HG03520 (cell line): Measurements from ENCODE around the gene GNG8.

Experiments used
- ATAC-seq: cut with Tn5 transposase; IDR thresholded peaks from one replicate; pipeline ENCODE4 v1.9.1; 2021; ENCODE audit warnings: mild to moderate bottlenecking, moderate library complexity; ENCODE audit not compliant: unreplicated experiment

Gene GNG8

DNA sequence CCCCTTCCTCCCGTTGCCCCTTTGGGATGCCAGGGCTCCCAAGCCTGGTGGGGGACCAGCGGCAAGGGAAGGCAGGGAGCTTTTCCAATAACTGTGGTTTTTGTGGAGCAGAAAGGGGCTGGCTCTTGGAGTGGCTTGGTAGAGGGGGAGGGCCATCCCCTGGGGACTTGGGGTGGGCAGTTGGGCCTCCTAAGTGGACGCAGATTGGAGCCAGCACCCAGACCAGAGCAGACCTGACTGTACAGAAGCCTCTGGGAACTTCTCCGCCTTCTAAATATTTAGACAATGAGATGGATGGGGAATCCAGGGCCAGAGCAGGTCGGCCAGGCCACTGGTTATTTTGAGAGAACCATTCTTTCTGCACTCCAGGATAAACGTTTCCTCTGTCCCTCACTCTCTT lies 15.3 kb downstream of the GNG8 start:
- ATAC-seq: no peak

DNA sequence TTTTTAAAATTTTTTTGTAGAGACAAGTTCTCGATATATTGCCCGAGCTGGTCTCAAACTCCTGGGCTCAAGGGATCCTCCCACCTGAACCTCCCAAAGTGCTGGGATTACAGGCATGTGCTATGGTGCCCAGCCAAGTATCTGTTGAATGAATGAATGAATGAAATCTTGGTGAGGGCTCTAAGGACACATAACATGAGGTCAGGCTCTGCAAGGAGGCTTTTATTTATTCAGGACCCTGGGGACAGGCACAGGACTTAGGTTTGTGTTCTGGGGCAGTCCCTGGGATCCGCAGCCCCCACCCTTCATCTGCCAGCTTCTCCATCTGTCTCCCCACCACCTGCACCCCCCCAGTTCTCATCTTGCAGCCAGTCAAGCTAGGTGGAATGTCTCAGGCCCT lies 15.7 kb downstream of the GNG8 start:
- no peak for ATAC-seq

DNA sequence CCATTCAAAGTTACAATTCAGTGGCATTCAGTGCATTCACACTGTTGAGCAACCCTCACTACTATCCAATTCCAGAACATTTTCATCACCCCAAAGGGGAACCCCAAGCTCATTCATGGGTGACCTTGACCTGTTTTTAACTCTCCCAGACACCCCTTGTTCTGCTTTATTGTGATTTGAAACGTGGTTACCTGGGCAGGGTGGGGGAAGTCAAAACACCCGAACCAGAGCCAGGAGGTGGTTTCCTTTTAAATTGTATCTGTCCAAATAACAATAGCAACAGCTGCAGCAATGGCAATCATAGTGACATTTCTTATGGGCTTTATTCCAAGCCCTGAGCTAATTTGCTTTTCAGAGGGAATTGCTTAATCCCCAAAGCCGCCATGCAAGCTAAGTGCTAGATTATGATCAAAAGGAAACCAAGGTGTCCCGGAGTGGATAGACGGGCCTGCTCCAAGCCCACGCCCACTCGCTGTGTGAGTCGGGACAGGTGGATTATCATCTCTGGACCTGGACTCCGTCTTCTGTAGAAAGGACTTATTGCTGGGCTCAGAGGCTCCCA lies 17.3 kb downstream of the GNG8 start:
- no peak for ATAC-seq

DNA sequence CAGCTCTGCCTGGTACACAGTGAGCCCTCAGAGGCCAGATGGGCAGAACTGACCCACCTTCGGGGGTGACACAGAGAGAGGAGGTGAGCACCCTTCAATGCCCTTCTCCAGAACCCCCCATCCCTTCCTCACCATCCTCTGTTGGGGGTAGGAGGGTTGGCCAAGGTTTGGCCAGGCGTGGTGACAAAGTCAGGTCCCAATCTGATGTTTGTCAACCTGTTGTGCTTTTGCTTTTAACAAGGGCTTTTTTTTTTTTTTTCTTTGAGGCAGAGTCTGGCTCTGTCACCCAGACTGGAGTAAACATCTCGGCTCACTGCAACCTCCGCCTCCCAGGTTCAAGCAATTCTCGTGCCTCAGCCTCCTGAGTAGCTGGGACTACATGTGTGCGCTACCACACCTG lies 18.4 kb downstream of the GNG8 start:
- ATAC-seq: no peak

DNA sequence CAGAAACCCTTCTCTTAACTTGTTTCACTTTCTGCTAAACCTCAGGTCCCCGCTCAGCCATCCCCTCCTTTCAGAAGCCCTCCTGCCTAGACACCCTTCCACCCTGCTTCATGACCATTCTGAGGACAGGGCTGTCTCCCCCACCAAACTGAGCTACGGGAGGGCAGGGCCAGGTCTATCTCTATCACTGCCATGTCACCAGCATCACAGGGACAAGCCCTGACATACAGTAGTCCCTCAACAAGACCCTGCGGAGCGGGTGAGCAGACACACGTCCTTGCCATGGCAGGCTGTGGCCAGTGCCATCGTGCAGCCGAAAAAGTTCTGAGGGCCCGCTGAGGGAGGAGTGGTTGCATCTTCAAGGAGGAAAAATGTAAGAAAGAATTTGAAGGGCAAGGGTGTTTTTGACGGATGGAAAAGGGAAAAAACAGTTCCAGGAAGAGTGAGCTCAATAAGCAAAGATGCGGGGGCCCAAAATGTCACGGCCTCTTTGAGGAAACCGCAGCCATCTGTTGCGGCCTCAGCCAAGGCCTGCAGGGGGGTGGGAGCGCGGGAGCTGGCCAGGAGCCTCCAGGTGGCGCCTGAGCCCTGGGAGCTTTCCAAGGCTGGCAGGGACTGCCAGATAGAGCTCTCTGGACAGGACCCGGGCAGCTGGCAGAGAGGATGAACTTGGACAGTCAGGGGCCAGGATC lies 19.2 kb downstream of the GNG8 start:
- ATAC-seq: no peak

DNA sequence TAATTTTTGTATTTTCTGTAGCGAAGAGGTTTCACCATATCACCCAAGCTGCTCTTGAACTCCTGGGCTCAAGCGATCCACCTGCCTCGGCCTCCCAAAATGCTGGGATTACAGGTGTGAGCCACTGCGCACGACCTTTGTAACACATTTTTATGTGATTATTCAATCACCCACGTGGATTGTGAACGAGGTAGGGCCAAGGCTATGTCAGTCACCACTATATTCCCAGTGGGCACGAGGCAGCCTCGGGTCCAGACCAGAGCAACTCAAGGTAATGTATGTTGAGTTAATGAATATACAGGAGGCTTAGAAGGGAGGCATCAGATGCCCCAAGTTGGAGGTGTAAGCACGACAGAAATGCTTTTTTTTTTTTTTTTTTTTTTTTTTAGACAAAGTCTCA lies 20.0 kb downstream of the GNG8 start:
- ATAC-seq: no peak

DNA sequence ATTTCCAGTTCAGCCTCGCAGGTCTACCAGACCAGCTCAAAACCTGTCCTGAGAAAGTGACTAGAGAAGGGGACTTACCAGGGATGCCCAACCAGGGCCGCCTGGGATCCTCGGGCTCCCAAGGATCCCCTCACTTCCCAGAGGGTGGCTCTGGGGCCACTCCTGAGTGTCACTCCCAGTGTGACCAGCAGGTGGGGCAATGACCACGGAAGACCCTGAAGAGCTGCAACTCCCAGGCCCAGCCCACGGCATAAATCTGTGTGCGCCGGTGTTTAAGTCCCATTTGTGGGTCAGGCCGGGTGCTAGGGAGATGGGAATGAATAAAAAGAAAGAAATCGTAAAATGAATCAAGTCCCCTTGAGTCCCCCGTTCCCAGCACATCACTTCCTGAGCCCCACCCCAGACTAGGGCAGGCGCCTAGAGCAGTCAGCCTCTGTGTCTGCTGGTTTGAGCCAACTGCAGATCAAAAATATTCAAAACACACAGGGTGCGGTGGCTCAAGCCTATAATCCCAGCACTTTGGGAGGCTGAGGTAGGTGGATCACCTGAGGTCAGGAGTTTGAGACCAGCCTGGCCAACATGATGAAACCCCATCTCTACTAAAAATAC lies 21.8 kb downstream of the GNG8 start:
- no peak for ATAC-seq

DNA sequence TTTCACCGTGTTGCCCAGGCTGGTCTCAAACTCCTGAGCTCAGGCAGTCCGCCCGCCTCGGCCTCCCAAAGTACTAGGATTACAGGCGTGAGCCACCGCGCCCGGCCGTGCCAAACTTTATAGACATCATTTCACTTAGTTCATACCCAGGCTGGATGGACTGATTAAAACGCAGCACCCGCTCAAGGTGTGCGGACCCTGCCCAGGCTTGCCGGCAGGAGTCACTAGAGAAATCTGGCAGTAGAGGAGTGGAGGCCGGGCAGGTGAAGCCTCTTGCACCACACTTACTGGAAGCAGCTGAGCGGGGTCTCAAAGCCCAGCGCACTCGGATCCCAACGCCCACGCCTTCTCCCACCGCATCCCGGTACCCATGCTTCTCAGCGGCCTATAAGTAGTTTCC lies 22.5 kb downstream of the GNG8 start:
- ATAC-seq: no peak

DNA sequence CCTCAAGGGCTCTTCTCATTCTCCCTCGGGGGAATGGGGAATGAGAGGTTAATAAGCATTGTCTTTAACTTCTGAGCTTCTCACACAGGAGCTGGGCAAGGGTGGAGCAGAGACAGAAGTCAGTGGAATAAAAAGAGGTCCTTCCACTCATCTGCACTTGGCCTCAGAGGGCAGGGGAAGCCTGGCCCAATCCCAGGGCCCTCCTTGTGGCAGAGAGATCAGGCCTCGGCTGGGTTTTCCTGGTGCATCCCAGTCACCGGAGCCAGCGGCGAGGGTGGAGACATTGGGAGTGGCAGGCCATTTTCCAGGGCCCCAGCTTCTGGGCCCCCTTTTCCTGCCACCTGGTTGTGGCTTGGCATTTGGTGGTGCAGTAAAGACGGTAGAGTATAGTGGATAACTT lies 24.2 kb downstream of the GNG8 start:
- no peak for ATAC-seq

DNA sequence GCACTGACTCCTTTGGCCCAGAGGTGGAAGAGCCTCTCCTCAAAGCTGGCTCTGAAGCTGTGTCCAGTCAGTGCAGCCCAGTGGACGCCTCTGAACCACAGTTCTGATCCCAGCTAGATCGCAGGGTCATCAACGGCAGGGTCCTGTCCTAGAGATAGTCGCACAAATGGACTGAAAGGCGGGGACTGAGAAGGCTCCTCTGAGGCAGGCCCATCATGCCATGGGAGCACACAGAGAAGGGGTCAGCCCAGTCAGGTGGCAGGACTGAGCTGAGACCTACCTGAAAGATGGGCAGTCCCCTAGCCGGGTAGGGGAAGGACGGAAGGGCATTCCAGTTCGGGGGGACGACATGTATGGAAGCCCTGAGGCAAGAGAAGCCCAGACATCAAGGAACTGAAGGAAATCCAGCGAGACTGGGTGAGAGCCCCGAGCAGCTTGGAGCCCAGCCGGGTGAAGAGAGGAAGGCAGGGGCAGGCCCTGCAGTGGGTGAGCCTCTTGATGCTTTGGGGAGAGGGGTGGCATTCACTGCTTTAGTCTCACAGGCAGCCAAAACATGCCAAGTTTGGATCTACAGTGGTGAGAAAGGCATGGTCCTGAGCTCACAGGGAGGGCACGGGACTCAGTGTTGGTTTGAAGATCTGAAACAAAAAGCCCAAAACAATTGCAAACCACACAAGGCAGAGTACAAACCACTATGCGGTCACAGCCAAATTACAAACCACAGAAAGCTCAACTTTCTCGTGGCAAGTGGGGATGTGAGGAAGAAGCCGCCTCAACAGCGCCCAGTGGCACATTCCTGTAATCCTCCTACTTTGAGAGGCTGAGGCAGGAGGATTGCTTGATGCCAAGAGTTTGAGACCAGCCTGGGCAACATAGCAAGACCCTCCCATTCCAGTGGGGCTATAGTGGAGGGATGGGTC lies 24.9 kb downstream of the GNG8 start:
- no peak for ATAC-seq

DNA sequence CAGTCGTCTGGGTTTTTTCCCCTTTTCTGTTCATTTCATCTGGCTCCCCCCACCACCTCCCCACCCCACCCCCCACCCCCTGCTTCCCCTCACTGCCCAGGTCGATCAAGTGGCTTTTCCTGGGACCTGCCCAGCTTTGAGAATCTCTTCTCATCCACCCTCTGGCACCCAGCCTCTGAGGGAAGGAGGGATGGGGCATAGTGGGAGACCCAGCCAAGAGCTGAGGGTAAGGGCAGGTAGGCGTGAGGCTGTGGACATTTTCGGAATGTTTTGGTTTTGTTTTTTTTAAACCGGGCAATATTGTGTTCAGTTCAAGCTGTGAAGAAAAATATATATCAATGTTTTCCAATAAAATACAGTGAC lies 25.6 kb downstream of the GNG8 start:
- no peak for ATAC-seq

DNA sequence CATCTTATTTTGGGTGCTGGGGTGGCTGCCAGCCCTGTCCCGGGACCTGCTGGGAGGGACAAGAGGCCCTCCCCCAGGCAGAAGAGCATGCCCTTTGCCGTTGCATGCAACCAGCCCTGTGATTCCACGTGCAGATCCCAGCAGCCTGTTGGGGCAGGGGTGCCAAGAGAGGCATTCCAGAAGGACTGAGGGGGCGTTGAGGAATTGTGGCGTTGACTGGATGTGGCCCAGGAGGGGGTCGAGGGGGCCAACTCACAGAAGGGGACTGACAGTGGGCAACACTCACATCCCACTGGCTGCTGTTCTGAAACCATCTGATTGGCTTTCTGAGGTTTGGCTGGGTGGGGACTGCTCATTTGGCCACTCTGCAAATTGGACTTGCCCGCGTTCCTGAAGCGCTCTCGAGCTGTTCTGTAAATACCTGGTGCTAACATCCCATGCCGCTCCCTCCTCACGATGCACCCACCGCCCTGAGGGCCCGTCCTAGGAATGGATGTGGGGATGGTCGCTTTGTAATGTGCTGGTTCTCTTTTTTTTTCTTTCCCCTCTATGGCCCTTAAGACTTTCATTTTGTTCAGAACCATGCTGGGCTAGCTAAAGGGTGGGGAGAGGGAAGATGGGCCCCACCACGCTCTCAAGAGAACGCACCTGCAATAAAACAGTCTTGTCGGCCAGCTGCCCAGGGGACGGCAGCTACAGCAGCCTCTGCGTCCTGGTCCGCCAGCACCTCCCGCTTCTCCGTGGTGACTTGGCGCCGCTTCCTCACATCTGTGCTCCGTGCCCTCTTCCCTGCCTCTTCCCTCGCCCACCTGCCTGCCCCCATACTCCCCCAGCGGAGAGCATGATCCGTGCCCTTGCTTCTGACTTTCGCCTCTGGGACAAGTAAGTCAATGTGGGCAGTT lies 26.2 kb downstream of the GNG8 start:
- ATAC-seq: no peak

DNA sequence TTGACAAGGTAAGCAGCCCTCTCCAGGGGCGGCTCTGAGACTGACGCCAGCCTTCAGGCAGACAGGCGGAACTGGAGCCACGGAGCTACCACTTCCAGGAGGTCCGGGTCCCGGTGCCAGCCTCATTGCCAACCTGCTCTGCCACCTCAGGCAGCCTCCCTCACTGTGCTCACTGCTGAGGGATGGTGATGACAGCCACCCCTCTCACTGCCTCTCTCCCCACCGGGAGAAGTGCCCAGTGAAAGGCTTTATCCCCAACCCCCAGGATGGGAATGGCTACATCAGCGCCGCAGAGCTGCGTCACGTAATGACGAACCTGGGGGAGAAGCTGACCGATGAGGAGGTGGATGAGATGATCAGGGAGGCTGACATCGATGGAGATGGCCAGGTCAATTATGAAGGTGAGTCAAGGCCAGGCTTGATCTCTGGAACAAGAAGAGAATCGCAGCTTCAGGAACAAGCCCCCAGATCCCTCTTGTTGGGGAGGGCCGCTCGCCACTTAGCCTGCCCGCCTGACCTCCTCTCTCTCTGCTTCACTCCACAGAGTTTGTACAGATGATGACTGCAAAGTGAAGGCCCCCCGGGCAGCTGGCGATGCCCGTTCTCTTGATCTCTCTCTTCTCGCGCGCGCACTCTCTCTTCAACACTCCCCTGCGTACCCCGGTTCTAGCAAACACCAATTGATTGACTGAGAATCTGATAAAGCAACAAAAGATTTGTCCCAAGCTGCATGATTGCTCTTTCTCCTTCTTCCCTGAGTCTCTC lies 27.2 kb downstream of the GNG8 start:
- no peak for ATAC-seq

DNA sequence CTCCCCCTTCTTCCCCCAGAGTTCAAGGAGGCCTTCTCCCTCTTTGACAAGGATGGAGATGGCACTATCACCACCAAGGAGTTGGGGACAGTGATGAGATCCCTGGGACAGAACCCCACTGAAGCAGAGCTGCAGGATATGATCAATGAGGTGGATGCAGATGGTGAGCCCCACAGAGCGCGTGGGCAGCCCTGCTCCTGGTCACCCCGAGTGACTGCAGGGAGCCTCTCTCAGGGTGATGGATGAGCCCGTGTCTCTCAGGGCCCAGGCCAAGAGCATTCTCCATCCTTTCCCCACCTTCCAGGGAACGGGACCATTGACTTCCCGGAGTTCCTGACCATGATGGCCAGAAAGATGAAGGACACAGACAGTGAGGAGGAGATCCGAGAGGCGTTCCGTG lies 27.8 kb downstream of the GNG8 start:
- no peak for ATAC-seq

DNA sequence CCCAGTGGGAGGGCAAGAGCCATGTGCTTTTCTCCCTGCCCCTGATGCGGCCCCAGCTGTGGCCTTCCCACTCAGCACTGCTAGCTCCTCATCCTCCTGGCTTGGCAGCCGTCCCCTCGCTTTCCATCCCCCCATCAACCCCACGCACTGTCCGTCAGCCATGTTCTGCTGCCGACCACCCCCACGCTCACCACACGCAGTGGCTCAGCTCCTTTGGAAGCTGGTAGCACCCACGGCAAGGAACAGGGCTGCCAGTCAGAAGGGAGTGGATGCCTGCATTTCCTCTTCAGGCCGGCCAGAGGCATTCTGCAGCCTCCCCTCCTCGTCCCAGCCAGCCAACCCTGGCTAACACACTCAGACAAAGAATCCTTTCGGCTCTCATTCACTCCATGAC lies 28.6 kb downstream of the GNG8 start:
- ATAC-seq: no peak

DNA sequence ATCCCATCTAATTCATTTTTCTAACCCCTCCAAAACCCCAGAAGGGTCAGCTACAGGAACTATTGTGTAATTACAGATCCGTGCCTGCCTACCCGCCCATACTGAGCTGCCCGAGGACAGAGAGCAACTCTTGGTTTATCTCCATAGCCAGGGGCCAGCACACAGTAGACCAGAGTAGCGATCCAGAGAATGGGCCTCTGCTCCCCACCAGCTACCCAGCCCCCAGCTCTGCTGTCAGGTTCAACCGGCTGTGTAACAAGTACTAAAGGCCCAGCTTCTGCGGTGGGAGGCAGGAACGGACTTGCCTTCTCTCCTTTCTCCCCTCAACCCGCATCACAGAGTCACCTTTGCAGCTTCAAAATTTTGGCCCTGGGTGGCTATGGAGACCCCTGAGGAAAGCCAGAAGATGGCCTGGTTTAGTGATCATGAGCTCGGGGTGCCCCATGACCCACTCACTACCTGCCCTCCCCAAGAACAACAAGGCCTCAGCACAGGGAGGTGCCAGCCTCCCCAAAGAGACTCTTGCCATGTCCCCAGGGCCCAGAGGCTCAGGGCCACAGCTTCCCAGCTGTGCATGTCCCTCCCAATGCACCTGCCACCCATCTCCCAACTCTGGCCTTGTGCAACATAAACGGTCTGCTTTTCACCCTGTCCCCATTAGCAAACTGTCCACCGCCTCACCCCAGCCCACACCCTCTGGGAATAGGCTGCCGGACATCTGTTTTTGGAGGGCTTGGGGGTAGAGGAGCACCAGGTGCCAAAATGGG lies 29.1 kb downstream of the GNG8 start:
- ATAC-seq: no peak

DNA sequence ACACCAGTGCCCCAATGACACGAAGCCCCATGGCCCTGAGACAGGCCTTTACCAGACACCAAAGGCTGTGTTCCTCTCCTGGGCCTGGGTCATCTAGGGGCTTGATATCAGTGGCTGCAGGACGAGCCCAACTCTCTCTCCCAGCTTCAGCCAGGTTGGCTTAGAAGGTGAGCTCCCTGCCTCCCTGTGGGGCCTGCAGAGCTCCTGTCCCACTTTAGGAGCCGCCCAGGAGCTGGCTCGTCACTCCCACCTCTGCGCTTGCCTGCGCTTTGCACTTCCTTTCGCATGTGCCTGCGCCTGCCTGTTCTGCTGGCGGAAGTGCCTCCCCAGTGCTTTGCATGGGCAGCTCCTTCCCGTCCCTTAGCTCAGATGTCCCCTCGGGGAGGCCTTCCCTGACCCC lies 30.0 kb downstream of the GNG8 start:
- no peak for ATAC-seq

DNA sequence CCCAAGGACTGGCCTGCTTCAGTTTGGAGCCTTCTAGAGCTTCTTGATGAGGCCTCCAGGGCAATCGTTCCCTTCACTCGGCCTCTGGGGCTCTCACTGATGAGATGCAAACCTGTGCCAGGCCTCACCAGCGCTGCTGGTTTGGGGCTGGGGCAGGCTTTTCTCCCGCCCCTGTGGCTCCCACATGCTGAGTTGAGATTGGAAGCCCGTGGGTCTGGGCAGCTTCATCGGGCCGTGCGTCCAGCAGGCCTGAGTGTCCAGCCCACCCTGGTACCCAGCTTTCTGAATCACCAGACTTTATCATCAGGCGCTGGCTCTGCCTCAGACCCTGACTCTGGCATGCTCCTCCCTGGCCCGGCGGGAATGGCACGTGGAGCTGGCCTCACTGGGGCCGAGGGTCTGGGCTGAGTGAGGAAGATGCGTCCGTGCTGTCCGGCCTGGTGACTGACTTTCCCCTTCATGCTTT lies 30.6 kb downstream of the GNG8 start:
- no peak for ATAC-seq

DNA sequence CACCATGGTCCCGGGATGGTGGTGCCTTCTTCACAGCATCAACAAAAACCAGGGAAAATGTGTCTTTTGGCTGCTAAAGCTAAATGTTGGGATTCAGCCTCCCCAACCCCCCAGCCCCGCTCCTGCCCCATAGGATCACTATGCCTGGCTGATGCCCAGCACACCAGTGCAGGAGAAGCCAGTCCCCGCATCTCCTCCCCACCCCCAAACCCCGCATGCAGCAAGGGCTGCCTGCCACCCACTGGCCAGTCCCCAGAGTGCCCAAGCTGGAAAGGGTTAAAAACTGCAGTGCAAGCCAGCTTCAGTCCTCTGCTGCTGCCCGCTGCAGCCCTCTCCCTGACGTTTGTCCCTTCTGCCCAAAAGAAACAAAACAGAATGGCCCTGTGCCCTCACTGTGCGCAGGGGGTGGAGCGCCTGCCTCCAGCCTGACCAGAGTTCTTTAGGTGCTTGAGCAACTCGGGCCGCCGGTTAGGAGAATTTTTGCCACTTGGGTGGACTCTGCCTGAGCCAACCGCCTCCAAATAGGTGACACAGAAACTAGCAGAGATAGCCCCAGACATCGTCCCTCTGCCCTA lies 31.1 kb downstream of the GNG8 start:
- no peak for ATAC-seq
